Measurements from ENCODE around the gene DLST.

DLST gene

DNA sequence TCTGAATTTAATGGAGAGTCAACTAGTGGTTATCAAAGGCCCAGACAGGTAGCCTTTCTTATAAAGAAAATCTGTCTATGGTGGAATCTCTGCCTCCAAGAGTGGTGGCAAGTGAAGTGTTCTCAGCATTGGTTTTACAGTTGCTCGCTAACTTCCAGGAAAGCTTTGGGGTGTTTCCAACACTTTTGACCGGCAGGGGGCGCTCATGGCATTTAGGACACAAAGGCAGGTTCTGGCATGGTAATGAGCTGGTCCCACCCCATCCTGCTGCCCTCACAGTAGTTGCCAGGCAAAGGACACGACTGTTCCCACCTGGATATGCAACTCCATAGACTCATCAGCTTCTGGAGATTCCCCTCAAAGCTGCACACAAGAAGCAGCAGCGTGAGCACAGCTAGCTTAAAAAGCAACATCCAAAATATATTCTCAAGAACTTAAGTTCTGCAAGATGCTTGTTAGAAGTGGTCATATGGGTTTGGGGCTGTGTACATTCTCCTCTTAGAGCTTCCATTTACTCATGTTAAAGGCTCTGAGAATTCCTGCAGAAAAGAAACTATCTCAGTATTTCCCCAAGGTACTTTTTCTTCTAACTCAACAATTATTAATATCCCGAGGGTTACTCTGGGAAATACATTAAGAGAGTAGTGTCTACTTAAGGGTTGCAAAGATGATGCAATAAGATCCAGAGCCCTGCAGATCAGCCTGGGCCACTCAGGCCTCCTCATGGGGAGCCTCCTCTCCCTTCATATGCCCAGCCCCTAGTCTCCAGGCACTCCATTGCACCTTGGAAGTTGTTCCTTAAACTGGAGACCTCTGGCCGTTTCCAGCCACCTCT, 20.6 kb upstream of the DLST start:
- peak; percentile 82 to 98 (median 86) for DNase-seq (ENCODE audit: low read depth in 2 of 3, low spot score in 1 of 3)

DNA sequence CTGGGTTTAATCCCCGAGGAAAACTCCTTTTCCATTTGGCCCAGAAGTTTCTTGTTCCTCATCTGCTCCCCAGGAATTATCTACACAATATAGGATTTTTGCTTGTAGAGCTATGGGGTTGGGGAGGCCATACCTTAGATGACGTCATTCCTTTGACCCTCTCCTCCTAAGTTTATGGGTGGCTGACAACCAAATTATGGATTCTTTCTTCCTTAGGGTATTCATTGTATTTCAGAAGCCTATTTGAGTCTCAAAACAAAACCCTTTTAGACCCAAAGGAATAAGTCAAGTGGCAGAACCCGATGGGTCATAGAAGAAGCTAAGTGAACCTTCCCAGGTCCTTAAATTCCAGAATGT, 20.0 kb upstream of the DLST start:
- DNase-seq (ENCODE audit: low read depth in 2 of 3, low spot score in 1 of 3): no peak

- no peak for DNase-seq (ENCODE audit: low read depth in 2 of 3, low spot score in 1 of 3)
Observed at GRCh38 chr14:74863274-74863673, 18.4 kb upstream of the DLST start.

DNA sequence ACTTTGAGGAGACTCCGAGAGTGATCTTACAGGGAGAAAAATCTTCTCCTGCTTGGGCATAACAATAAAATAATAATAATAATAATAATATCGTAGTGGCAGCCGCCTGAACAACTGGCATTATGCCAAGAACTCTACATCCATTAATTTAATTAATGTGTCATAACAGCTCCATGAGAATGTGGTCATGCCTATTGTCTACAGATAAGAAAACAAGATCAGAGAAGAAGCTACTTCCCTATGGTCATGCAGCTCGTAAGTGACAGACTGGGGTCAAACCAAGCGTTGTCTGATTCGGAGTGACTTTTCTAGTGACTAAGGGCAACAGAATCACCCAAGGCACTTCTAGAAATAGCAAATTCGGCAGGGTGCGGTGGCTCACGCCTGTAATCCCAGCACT, 17.5 kb upstream of the DLST start:
- DNase-seq (ENCODE audit: low read depth in 2 of 3, low spot score in 1 of 3): no peak

DNA sequence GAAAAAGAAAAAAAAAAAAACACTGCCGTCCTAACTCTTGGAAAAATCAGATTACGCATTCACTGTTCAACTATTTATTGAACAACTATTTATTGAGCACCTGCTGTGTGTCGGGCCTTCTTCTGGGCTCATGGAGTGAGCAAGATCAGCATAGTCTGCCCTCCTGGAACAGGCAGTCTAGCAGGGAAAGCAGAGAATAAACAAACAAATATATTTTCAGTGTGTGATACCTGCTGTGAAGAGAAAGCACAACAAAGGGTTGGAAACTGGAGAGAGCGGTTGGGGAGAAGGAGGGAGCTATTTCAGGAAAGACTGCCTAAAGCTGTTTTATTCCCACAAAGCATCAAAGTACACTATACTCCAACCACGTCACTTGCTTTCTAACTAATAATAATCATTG, 16.6 kb upstream of the DLST start:
- DNase-seq (ENCODE audit: low read depth in 2 of 3, low spot score in 1 of 3): no peak

- DNase-seq (ENCODE audit: low read depth in 2 of 3, low spot score in 1 of 3): no peak
Observed at GRCh38 chr14:74866708-74867389, 14.9 kb upstream of the DLST start.

GRCh38 chr14:74867673-74868072, 14.0 kb upstream of the DLST start:
- DNase-seq (ENCODE audit: low read depth in 2 of 3, low spot score in 1 of 3): peak in 2 of 3 donors; percentile 43 to 44

GRCh38 chr14:74868739-74869138, 13.0 kb upstream of the DLST start:
- no peak for DNase-seq (ENCODE audit: low read depth in 2 of 3, low spot score in 1 of 3)

GRCh38 chr14:74871819-74872218, 9.9 kb upstream of the DLST start:
- DNase-seq (ENCODE audit: low read depth in 2 of 3, low spot score in 1 of 3): no peak

DNA sequence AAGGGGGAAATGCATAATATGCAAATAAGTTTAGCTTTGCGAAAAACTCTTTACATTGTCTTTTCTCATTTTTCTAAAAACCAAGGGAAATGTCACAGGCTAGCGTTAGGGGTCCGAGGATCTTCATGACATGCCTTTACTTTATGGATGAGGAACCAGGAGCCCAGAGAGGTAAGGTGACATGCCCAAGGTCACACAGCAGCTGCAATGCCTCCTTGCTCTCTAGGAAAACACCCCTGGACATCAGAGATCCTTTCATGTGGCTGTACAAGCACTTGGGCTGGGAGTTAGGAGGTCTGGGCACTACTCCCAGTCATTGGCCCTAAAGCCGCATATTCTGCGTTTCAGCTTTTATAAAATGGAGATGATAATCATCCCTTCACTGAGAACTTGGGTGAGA, 6.5 kb upstream of the DLST start:
- DNase-seq (ENCODE audit: low read depth in 2 of 3, low spot score in 1 of 3): no peak

GRCh38 chr14:74875941-74876913, 5.5 kb upstream of the DLST start, which contains the start of gene PROX2:
Gene PROX2, minus strand, starts transcription at chr14:74876145. Its CDS starts 12,311 bp downstream, at chr14:74863834.
- DNase-seq (ENCODE audit: low read depth in 2 of 3, low spot score in 1 of 3): no peak

DNA sequence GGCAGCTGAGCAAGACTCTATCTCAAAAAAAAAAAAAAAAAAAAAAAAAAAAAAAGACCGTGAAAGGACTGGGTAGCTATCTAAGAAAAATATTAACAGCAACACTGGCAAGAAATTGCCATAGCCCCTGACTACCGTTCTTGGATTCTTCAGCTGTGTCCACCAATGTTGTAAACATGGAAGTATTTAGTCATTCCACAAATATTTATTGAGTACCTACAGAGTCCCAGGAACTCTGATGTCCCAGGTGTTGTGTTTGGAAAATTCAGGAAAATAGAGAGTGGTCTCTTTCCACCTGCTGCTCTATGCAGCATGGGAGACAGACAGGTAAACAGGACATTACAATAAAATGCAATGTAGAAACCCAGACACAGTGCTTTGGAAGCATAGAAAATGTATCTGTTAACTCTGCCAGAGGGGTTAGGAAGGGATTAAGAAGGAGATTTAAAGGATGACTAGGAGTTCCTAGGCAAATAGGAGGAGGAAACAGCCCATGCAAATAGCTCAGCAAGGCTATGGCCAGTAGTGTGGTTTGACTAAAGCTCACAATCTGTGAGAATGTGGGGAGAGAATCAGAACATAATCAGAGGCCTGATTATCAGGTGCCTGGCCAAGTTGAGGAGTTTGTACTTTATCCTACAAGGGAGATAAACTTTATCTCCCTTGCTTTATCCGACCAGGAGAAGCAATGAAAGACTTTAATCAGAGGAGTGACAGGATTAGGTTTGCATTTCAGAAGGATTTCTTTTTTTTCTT, 2.1 kb upstream of the DLST start:
- no peak for DNase-seq (ENCODE audit: low read depth in 2 of 3, low spot score in 1 of 3)

GRCh38 chr14:74882103-74882920, 596 bp downstream of the DLST start:
- DNase-seq (ENCODE audit: low read depth in 2 of 3, low spot score in 1 of 3): peak in 2 of 3 donors; percentile 34 to 37

DNA sequence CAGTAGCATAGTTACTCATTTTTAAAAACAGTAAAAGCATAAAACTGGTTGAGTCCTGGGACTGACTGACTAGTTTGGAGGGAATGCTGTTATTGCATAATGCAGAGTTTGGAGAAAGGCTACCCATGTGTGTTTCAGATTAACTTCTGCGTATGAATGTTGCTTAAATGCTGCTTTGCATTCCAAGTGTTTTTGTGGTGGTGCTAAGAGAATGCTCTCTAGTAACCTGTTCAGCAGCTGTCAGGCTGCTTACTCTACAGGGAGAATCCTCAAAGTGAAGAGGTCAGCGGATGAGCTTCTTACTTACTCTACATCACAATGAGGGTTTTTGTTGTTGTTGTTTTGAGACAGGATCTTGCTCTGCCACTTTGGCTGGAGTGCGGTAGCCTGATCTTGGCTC, 4.3 kb downstream of the DLST start:
- no peak for DNase-seq (ENCODE audit: low read depth in 2 of 3, low spot score in 1 of 3)

GRCh38 chr14:74888164-74889158, 6.7 kb downstream of the DLST start:
- DNase-seq (ENCODE audit: low read depth in 2 of 3, low spot score in 1 of 3): no peak

- DNase-seq (ENCODE audit: low read depth in 2 of 3, low spot score in 1 of 3): no peak
Observed at GRCh38 chr14:74890262-74890661, 8.5 kb downstream of the DLST start.

- no peak for DNase-seq (ENCODE audit: low read depth in 2 of 3, low spot score in 1 of 3)
Observed at GRCh38 chr14:74891870-74892269, 10.2 kb downstream of the DLST start.

GRCh38 chr14:74892745-74893144, 11.0 kb downstream of the DLST start:
- DNase-seq (ENCODE audit: low read depth in 2 of 3, low spot score in 1 of 3): no peak

Data from stimulated activated CD4-positive, alpha-beta T cell treated with anti-CD3 and anti-CD28 coated beads, Interleukin-12 subunit alpha, Interleukin-12 subunit beta, amount 100 ng/mL, for 48 hours (primary cell).